Chondrocyte (in vitro differentiated cells): Measurements from ENCODE around the gene MRE11. TPM values are rescaled to one million over a fixed set of nuclear protein-coding genes. Genes with fewer than 3 reads are reported as not detected.
"Not testable (repeated sequence)": the region's sequence is repeated elsewhere in the genome, so short reads cannot be mapped to it uniquely, and the experiment has no call there.

Source experiments
- DNase-seq: peaks from one replicate; pipeline ENCODE4 v3.0.0; 2021; ENCODE audit warnings: mixed read lengths, low spot score
- H3K27ac Mint-ChIP-seq: one replicate; pipeline ENCODE4 v1.8.0; 2021; ENCODE audit warnings: mild to moderate bottlenecking, moderate library complexity, mixed read lengths; ENCODE audit not compliant: unreplicated experiment
- H3K27me3 Mint-ChIP-seq: 2 replicates; pipeline ENCODE4 v1.8.0; 2021; ENCODE audit warnings: low read depth, mixed read lengths
- H3K36me3 Mint-ChIP-seq: 2 replicates; pipeline ENCODE4 v1.8.0; 2021; ENCODE audit warnings: low read depth, mixed read lengths
- H3K4me1 Mint-ChIP-seq: 2 replicates; pipeline ENCODE4 v1.8.0; 2021; ENCODE audit warnings: low read depth, mild to moderate bottlenecking, mixed read lengths
- H3K4me3 Mint-ChIP-seq: one replicate; pipeline ENCODE4 v1.8.0; 2021; ENCODE audit warnings: mild to moderate bottlenecking, moderate library complexity, mixed read lengths; ENCODE audit not compliant: unreplicated experiment
- H3K9me3 Mint-ChIP-seq: 2 replicates; pipeline ENCODE4 v1.8.0; 2021; ENCODE audit warnings: low read depth, mixed read lengths
- CTCF ChIP-seq: fragments of 200-600 bp; sonication (generic); IDR thresholded peaks from 2 replicates; pipeline ENCODE4 v1.5.0; 2021; ENCODE audit warnings: antibody characterized with exemption, mild to moderate bottlenecking, moderate library complexity
- total RNA-seq: library from RNA; stranded (reverse); gene quantifications from 3 replicates; pipeline ENCODE4 v1.2.1, GENCODE V29; 2021

MRE11 gene
- total RNA-seq, 1 donor from 2014 or later = 13.7 TPM

GRCh38 chr11:94400050-94400449 is 93.6 kb downstream of the MRE11 start:
- Mint-ChIP-seq H3K4me1 (peaks cover 13% of the 10 kb centered on the region), H3K4me3 (peak overlapping the region; percentile 79), H3K27ac (no peak overlapping the region), H3K9me3 (no peaks in the 10 kb centered on the region), H3K27me3 (peaks cover 31% of the 10 kb centered on the region), H3K36me3 (no peaks in the 10 kb centered on the region)
- DNase-seq = no peak
- TF ChIP-seq CTCF = no peak

- Mint-ChIP-seq H3K9me3 (no peaks in the 10 kb centered on the region), H3K27ac (no peak overlapping the region), H3K27me3 (peaks cover 38% of the 10 kb centered on the region), H3K4me1 (peaks cover 13% of the 10 kb centered on the region), H3K4me3 (no peak overlapping the region), H3K36me3 (no peaks in the 10 kb centered on the region)
- no peak for TF ChIP-seq CTCF
- DNase-seq = no peak
These were observed 95.5 kb downstream of the MRE11 start for GRCh38 chr11:94398101-94398500.

GRCh38 chr11:94396282-94396681 is 97.4 kb downstream of the MRE11 start:
- peaks cover 4% of the 10 kb centered on the region for H3K9me3 Mint-ChIP-seq
- H3K4me3 Mint-ChIP-seq = no peak overlapping the region
- no peak for TF ChIP-seq CTCF
- no peak for DNase-seq
- no peak overlapping the region for H3K27ac Mint-ChIP-seq
- no peaks in the 10 kb centered on the region for H3K36me3 Mint-ChIP-seq
- H3K27me3 Mint-ChIP-seq = peaks cover 41% of the 10 kb centered on the region
- H3K4me1 Mint-ChIP-seq = peaks cover 9% of the 10 kb centered on the region

GRCh38 chr11:94391937-94392336 is 101.7 kb downstream of the MRE11 start:
- H3K27me3 Mint-ChIP-seq = peaks cover 17% of the 10 kb centered on the region
- H3K4me3 Mint-ChIP-seq, H3K4me1 Mint-ChIP-seq, H3K9me3 Mint-ChIP-seq, H3K27ac Mint-ChIP-seq, H3K36me3 Mint-ChIP-seq, DNase-seq: not testable (repeated sequence)

GRCh38 chr11:94379613-94380012 is 114.0 kb downstream of the MRE11 start:
- DNase-seq = no peak
- H3K27ac Mint-ChIP-seq = no peak overlapping the region
- no peak overlapping the region for H3K4me3 Mint-ChIP-seq
- H3K9me3 Mint-ChIP-seq = peaks cover 3% of the 10 kb centered on the region
- H3K4me1 Mint-ChIP-seq = no peaks in the 10 kb centered on the region
- no peaks in the 10 kb centered on the region for H3K36me3 Mint-ChIP-seq
- TF ChIP-seq CTCF = no peak
- H3K27me3 Mint-ChIP-seq = peaks cover 6% of the 10 kb centered on the region

- DNase-seq = no peak
- Mint-ChIP-seq H3K4me1 (no peaks in the 10 kb centered on the region), H3K36me3 (no peaks in the 10 kb centered on the region), H3K27ac (no peak overlapping the region), H3K9me3 (peaks cover 7% of the 10 kb centered on the region), H3K27me3 (peaks cover 5% of the 10 kb centered on the region), H3K4me3 (no peak overlapping the region)
- TF ChIP-seq CTCF = no peak
These were observed 116.8 kb downstream of the MRE11 start for GRCh38 chr11:94376841-94377240.

GRCh38 chr11:94370576-94370975 is 123.1 kb downstream of the MRE11 start:
- H3K4me1 Mint-ChIP-seq, H3K9me3 Mint-ChIP-seq, H3K4me3 Mint-ChIP-seq, H3K36me3 Mint-ChIP-seq, H3K27ac Mint-ChIP-seq, DNase-seq: not testable (repeated sequence)
- peaks cover 14% of the 10 kb centered on the region for H3K27me3 Mint-ChIP-seq
